GM12873 (cell line): ENCODE data around the gene TSPAN33.

Experiments used
- TF ChIP-seq, protein P1 (sequence below): IDR thresholded peaks from 2 replicates; pipeline ENCODE4 v1.5.1; 2012; ENCODE audit warnings: low read depth, mild to moderate bottlenecking, moderate library complexity, low read length, control low read depth; ENCODE audit not compliant: insufficient read depth; ENCODE audit errors: missing control alignments

Gene TSPAN33

DNA sequence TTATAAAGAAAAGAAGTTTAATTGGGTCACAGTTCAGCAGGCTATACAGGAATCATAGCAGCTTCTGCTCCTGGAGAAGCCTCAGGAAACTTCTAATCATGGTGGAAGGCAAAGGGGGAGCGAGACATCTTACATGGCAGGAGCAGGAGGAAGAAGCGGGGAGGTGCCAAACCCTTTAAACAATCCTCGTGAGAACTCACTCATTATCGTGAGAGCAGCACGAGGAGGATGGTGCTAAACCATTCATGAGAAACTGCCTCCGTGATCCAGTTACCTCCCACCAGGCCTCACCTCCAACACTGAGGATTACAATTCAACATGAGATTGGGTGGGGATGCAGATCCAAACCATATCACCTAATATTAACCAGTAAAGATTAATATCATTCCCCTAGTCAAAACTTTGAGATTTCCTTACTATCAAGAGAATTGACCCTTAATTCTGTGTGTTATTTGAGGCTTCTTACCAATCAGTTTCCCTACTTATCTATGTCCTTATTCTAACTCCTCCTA is 42.3 kb downstream of the TSPAN33 start:
- TF ChIP-seq, protein P1, sequence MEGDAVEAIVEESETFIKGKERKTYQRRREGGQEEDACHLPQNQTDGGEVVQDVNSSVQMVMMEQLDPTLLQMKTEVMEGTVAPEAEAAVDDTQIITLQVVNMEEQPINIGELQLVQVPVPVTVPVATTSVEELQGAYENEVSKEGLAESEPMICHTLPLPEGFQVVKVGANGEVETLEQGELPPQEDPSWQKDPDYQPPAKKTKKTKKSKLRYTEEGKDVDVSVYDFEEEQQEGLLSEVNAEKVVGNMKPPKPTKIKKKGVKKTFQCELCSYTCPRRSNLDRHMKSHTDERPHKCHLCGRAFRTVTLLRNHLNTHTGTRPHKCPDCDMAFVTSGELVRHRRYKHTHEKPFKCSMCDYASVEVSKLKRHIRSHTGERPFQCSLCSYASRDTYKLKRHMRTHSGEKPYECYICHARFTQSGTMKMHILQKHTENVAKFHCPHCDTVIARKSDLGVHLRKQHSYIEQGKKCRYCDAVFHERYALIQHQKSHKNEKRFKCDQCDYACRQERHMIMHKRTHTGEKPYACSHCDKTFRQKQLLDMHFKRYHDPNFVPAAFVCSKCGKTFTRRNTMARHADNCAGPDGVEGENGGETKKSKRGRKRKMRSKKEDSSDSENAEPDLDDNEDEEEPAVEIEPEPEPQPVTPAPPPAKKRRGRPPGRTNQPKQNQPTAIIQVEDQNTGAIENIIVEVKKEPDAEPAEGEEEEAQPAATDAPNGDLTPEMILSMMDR, result no peak

DNA sequence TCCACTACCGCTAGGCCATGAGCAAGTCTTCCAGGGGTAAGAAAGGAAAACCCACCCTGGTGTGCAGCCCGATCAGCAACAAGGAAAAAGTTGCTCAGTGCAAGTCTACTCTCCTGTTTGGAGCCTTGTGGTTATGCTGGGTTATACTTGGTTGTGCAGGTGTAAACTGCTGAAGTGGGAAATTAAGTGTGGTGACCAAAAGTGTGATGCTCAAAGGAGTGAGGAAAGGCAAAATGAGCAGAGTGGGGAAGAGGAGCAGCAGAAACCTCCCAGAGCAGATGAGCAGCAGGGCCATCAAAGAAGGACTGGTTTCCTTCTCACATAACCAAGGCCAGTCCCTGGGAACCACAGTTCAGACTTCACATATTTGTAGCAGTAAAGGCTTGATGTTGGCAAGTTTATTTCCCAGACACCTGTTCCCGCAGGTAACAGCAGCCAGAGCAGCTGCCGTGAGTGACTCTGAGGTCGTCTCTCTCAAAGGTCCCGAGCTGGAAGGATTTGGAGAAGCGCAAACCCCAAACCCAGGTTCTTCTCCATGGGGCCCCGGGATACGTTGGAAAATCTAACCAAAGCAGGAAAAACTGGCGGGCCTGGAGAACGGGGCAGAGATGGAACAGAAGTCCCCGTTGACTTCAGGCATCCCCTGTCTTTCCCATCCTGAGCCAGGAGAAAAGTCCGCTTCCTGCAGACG is 43.3 kb downstream of the TSPAN33 start:
- TF ChIP-seq, protein P1, result no peak

DNA sequence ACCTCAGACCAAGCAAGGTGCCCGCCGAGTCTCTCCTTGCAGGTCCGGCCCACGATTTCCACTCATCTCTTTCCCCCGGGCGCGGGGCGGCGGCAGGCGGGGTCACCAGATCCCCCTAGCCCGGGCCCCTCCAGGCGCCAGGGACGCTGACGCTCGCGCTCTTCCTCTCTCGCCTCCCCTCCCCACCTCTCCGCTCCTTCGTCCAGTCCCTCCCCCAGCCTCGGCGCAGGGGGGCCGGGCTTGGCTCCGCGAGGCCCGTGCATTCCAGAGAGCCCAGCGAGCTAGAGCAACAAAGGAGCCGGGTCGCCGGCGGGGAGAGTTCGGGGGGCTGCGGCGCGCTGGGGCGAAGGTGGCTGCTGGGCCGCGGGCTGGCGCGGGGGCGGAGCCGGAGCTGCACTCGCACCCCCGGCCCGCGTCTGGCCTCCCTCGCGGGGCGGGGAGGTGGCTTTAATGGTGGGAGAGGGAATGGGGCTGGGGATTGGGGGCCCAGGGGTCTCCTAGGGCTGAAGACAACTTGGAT is 43.9 kb downstream of the TSPAN33 start, which contains the start of gene SMO:
SMO (plus strand) TSS at position 262 of the 520 bp plus-strand sequence. CDS start 519 bp downstream, outside the sequence.
- TF ChIP-seq, protein P1, result no peak

DNA sequence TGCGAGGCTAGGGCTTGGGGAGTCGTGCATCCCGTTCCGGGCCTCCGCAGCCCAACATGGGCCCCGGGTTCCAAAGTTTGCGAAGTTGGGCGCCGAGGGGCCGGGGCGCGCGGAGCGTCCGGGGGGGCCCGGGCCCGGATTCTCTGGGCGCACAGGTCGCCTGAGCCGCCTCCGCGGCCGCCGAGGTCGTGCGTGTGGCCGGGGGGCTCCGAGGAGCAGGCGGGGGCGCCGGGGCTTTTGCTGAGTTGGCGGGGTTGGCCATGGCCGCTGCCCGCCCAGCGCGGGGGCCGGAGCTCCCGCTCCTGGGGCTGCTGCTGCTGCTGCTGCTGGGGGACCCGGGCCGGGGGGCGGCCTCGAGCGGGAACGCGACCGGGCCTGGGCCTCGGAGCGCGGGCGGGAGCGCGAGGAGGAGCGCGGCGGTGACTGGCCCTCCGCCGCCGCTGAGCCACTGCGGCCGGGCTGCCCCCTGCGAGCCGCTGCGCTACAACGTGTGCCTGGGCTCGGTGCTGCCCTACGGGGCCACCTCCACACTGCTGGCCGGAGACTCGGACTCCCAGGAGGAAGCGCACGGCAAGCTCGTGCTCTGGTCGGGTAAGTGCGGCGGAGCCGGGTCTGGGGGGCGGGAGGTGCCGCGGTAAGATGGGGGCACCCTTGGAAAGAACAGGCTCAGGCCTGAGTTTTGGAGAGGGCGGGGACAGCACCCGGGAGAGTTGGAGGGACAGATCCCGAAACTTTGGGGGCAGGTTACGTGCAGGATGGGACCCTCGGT is 44.6 kb downstream of the TSPAN33 start:
- TF ChIP-seq, protein P1, result no peak

DNA sequence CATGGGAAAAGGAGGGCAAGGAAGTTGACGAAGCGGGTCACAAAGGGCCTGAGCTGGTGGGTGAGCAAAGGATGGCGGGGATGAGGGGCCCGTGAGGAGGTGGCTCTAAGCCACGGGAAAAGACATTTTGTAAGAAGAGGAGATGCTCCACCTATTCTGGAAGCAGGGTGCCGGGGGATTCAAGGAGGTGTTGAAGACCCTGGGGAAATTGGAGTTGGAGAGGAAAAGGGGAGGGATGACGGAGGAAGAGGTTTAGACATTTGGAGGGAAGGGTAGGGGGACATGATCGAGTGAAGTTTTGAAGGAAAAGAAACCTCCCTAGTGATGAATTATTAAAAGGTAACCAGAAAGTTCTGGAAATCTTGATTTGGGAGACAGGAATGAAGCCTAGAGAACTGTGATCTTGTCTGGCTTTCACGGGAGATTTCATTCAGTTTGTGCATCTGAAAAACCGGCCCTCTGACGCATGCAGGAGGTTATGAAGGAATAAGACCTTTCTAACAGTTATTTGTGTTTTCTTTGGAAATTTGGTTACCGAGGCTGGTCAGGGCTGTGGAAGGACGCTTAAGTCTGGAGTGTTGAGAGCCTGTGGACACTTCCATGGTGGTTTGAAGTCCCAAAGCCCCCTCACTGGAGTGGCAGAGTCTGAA is 45.3 kb downstream of the TSPAN33 start:
- TF ChIP-seq, protein P1, result no peak

DNA sequence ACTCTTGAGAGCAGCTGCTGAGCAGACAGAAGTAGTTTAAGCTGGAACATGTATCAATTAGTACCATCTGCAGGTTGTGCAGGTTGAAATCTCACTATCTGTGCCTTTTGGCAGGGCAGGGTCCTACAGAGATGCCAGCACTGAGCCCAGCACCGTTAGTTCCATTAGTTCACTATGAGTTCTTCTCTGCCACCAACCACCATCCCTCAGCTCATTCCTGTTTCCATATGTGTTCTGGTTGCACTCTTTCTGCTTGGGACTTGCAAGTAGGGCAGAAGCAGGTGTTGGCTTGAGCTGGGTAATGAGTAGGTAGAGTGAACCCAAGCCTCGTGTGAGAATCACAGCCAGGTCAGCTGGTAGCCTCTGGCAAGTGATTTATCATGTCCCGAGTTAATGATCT is 46.8 kb downstream of the TSPAN33 start:
- TF ChIP-seq, protein P1, result no peak

DNA sequence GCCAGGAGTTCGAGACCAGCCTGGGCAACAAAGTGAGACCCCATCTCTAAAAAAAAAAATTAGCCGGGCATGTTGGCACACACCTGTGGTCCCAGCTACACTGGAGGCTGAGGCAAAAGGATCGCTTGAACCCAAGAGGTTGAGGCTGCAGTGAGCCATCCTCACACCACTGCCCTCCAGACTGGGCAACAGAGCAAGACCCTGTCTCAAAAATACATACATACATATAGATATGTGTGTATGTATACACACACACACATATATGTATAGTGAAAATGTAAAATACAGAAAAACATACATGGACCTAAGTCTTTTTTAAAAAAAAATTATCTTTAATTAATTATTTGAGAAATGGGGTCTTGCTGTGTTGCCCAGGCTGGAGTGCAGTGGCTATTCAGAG is 49.4 kb downstream of the TSPAN33 start:
- TF ChIP-seq, protein P1, result no peak
